ENCODE measurements around the gene XPO6. TPM values are rescaled to one million over a fixed set of nuclear protein-coding genes. Genes with fewer than 3 reads are reported as not detected.

Gene XPO6
- total RNA-seq, 1 experiment from 2014 or later = 135 TPM

GRCh38 chr16:28073836-28074235 lies 137.9 kb downstream of the XPO6 start:
- H3K9me3 ChIP-seq (ENCODE audit: control insufficient read depth, insufficient read depth, low read depth, low read length) = no peaks in the 10 kb centered on the region
- no peak overlapping the region for H3K4me3 ChIP-seq (ENCODE audit: low read depth in 2 of 2, low read length in 2 of 2)
- no peak for TF ChIP-seq POLR2AphosphoS5 (IDR thresholded peaks at IDR 0.05; ENCODE audit: low read depth, low read length)
- no peak for TF ChIP-seq TCF7L2 (IDR thresholded peaks at IDR 0.05; ENCODE audit: low read depth, low read length)
- no peak for TF ChIP-seq SIN3A (IDR thresholded peaks at IDR 0.05; ENCODE audit: borderline replicate concordance, insufficient read depth, low read depth, low read length)
- no peak for TF ChIP-seq REST (IDR thresholded peaks at IDR 0.05; ENCODE audit: insufficient read depth in 1 of 2, low read depth in 2 of 2, low read length in 1 of 2)
- ChIA-PET POLR2A (no interaction called here), CTCF (no interaction called here)
- no peaks in the 10 kb centered on the region for H3K4me1 ChIP-seq (ENCODE audit: control insufficient read depth, insufficient read depth, low read length)
- no peak overlapping the region for H3K27ac ChIP-seq (ENCODE audit: low read length)
- no peak for DNase-seq (ENCODE audit: low read depth, low spot score)
- no peaks in the 10 kb centered on the region for H3K36me3 ChIP-seq (ENCODE audit: control insufficient read depth, insufficient read depth, low read length)
- ATAC-seq = no peak
- BruUV-seq (replicated peaks) = no TSS peak
- H3K27me3 ChIP-seq (ENCODE audit: control insufficient read depth, insufficient read depth, low read length) = peaks cover 5% of the 10 kb centered on the region
- intact Hi-C loops (cut with micrococcal nuclease; ENCODE audit: unreplicated experiment) (no loop called here), in situ Hi-C loops (cut with HindIII; ENCODE audit: low pct_unique_long_range_greater_than_20kb, low sequenced_read_pairs) (no loop called here)

GRCh38 chr16:28072087-28072486 lies 139.7 kb downstream of the XPO6 start:
- BruUV-seq (replicated peaks) = no TSS peak
- intact Hi-C loops (cut with micrococcal nuclease; ENCODE audit: unreplicated experiment) = no loop called here
- in situ Hi-C loops (cut with HindIII; ENCODE audit: low pct_unique_long_range_greater_than_20kb, low sequenced_read_pairs) = no loop called here
- ChIA-PET CTCF (interaction anchor here (1.0 kb wide), 1 partner anchor 100 kb away, joined by 3 read pairs; no protein-coding TSS in a partner anchor), POLR2A (no interaction called here)
- DNase-seq (ENCODE audit: low read depth, low spot score) (no peak), ATAC-seq (no peak)
- no peaks in the 10 kb centered on the region for H3K4me1 ChIP-seq (ENCODE audit: control insufficient read depth, insufficient read depth, low read length)
- H3K27me3 ChIP-seq (ENCODE audit: control insufficient read depth, insufficient read depth, low read length) = peaks cover 5% of the 10 kb centered on the region
- H3K4me3 ChIP-seq (ENCODE audit: low read depth in 2 of 2, low read length in 2 of 2) = no peak overlapping the region
- no peaks in the 10 kb centered on the region for H3K36me3 ChIP-seq (ENCODE audit: control insufficient read depth, insufficient read depth, low read length)
- TF ChIP-seq CTCF (IDR thresholded peaks at IDR 0.05) = no peak
- TF ChIP-seq POLR2AphosphoS5 (IDR thresholded peaks at IDR 0.05; ENCODE audit: low read depth, low read length) = no peak
- TF ChIP-seq SIN3A (IDR thresholded peaks at IDR 0.05; ENCODE audit: borderline replicate concordance, insufficient read depth, low read depth, low read length) = no peak
- H3K27ac ChIP-seq (ENCODE audit: low read length) = no peak overlapping the region
- no peaks in the 10 kb centered on the region for H3K9me3 ChIP-seq (ENCODE audit: control insufficient read depth, insufficient read depth, low read depth, low read length)

GRCh38 chr16:28069971-28070794 lies 141.6 kb downstream of the XPO6 start:
- BruUV-seq (replicated peaks) = no TSS peak
- no peak overlapping the region for H3K27ac ChIP-seq (ENCODE audit: low read length)
- DNase-seq (ENCODE audit: low read depth, low spot score) = no peak
- in situ Hi-C loops (cut with HindIII; ENCODE audit: low pct_unique_long_range_greater_than_20kb, low sequenced_read_pairs) = no loop called here
- ChIA-PET POLR2A (no interaction called here), CTCF (interaction anchor here (0.5 to 1.5 kb wide), 4 partner anchors 22 to 97 kb away, joined by 3 to 16 read pairs (median 4); no protein-coding TSS in a partner anchor)
- no peaks in the 10 kb centered on the region for H3K4me1 ChIP-seq (ENCODE audit: control insufficient read depth, insufficient read depth, low read length)
- no peaks in the 10 kb centered on the region for H3K9me3 ChIP-seq (ENCODE audit: control insufficient read depth, insufficient read depth, low read depth, low read length)
- intact Hi-C loops (cut with micrococcal nuclease; ENCODE audit: unreplicated experiment) = loop anchor here (1.0 kb wide), 1 partner anchor 98 kb away; no protein-coding TSS in a partner anchor
- H3K36me3 ChIP-seq (ENCODE audit: control insufficient read depth, insufficient read depth, low read length) = no peaks in the 10 kb centered on the region
- peak; percentile 44 for ATAC-seq
- no peak overlapping the region for H3K4me3 ChIP-seq (ENCODE audit: low read depth in 2 of 2, low read length in 2 of 2)
- TF ChIP-seq CTCF (IDR thresholded peaks at IDR 0.05) (no peak), POLR2AphosphoS5 (IDR thresholded peaks at IDR 0.05; ENCODE audit: low read depth, low read length) (no peak), TCF7L2 (IDR thresholded peaks at IDR 0.05; ENCODE audit: low read depth, low read length) (no peak), REST (IDR thresholded peaks at IDR 0.05; ENCODE audit: insufficient read depth in 1 of 2, low read depth in 2 of 2, low read length in 1 of 2) (no peak), SIN3A (IDR thresholded peaks at IDR 0.05; ENCODE audit: borderline replicate concordance, insufficient read depth, low read depth, low read length) (no peak)
- H3K27me3 ChIP-seq (ENCODE audit: control insufficient read depth, insufficient read depth, low read length) = peaks cover 5% of the 10 kb centered on the region

Data from Panc1 (cell line).